ENCODE measurements around the gene KCNMB2.

- TF ChIP-seq CTCF (IDR thresholded peaks at IDR 0.05; ENCODE audit: insufficient read depth, low read length) (no peak), POLR2AphosphoS5 (IDR thresholded peaks at IDR 0.05; ENCODE audit: low read depth) (no peak), REST (IDR thresholded peaks at IDR 0.05; ENCODE audit: insufficient replicate concordance, low read depth) (no peak), SPI1 (IDR thresholded peaks at IDR 0.05; ENCODE audit: borderline replicate concordance, low read depth) (no peak), GABPA (IDR thresholded peaks at IDR 0.05; ENCODE audit: low read depth) (no peak)
These were observed 11.0 kb upstream of the KCNMB2 start for GRCh38 chr3:178525251-178525650.

All from HL-60 (cell line).